Measurements from ENCODE around the gene FN3KRP. TPM values are rescaled to one million over a fixed set of nuclear protein-coding genes. Genes with fewer than 3 reads are reported as not detected.
A peak's percentile ranks its signal among the peaks of the same experiment; 100 is the strongest.

The FN3KRP gene
- total RNA-seq, 1 experiment from 2014 or later = 19.7 TPM

- ChIA-PET POLR2A (interaction anchor here (0.5 kb wide), 1 partner anchor 377 kb away, joined by 3 read pairs; no protein-coding TSS in a partner anchor), CTCF (interaction anchor here (0.6 to 2.0 kb wide), 17 partner anchors 12 to 307 kb away, joined by 3 to 13 read pairs (median 5); no protein-coding TSS in a partner anchor)
- no peak for ATAC-seq
- Mint-ChIP-seq H3K36me3 (no peaks in the 10 kb centered on the region), H3K27ac (no peak overlapping the region), H3K4me1 (peaks cover 4% of the 10 kb centered on the region), H3K9me3 (peaks cover 10% of the 10 kb centered on the region), H3K4me3 (no peak overlapping the region), H3K27me3 (ENCODE audit: low read depth) (no peaks in the 10 kb centered on the region)
- TF ChIP-seq CTCF (IDR thresholded peaks at IDR 0.05) (no peak), CDX4 (CRISPR knock-in tag; IDR thresholded peaks at IDR 0.05; ENCODE audit: borderline replicate concordance) (no peak), ATF1 (CRISPR knock-in tag; IDR thresholded peaks at IDR 0.05) (no peak), GABPB1 (CRISPR knock-in tag; IDR thresholded peaks at IDR 0.05) (no peak), ETV6 (CRISPR knock-in tag; IDR thresholded peaks at IDR 0.05) (no peak), ZNF423 (CRISPR knock-in tag; IDR thresholded peaks at IDR 0.05) (no peak), SP1 (CRISPR knock-in tag; conservative IDR thresholded peaks at IDR 0.05) (no peak), MXD4 (CRISPR knock-in tag; IDR thresholded peaks at IDR 0.05; ENCODE audit: borderline replicate concordance) (no peak), NFE2L1 (CRISPR knock-in tag; IDR thresholded peaks at IDR 0.05) (no peak), ELF4 (CRISPR knock-in tag; IDR thresholded peaks at IDR 0.05; ENCODE audit: low read depth) (no peak), PRRX2 (CRISPR knock-in tag; IDR thresholded peaks at IDR 0.05) (no peak)
- TF ChIP-seq, protein P1, sequence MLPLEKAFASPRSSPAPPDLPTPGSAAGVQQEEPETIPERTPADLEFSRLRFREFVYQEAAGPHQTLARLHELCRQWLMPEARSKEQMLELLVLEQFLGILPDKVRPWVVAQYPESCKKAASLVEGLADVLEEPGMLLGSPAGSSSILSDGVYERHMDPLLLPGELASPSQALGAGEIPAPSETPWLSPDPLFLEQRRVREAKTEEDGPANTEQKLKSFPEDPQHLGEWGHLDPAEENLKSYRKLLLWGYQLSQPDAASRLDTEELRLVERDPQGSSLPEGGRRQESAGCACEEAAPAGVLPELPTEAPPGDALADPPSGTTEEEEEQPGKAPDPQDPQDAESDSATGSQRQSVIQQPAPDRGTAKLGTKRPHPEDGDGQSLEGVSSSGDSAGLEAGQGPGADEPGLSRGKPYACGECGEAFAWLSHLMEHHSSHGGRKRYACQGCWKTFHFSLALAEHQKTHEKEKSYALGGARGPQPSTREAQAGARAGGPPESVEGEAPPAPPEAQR (CRISPR knock-in tag; IDR thresholded peaks at IDR 0.05) = no peak
- TF ChIP-seq, protein P2, sequence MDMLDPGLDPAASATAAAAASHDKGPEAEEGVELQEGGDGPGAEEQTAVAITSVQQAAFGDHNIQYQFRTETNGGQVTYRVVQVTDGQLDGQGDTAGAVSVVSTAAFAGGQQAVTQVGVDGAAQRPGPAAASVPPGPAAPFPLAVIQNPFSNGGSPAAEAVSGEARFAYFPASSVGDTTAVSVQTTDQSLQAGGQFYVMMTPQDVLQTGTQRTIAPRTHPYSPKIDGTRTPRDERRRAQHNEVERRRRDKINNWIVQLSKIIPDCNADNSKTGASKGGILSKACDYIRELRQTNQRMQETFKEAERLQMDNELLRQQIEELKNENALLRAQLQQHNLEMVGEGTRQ (CRISPR knock-in tag; IDR thresholded peaks at IDR 0.05) = no peak
- TF ChIP-seq, protein P3, sequence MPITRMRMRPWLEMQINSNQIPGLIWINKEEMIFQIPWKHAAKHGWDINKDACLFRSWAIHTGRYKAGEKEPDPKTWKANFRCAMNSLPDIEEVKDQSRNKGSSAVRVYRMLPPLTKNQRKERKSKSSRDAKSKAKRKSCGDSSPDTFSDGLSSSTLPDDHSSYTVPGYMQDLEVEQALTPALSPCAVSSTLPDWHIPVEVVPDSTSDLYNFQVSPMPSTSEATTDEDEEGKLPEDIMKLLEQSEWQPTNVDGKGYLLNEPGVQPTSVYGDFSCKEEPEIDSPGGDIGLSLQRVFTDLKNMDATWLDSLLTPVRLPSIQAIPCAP (CRISPR knock-in tag; IDR thresholded peaks at IDR 0.05) = no peak
- no peak for DNase-seq (ENCODE audit: low spot score)
Measured at GRCh38 chr17:82667668-82668000, 48.9 kb upstream of the FN3KRP start.

- peak overlapping the region; percentile 83; the same call in 1 of the 2 replicates for H3K27ac Mint-ChIP-seq
- no peak for DNase-seq (ENCODE audit: low spot score)
- POLR2A ChIA-PET = interaction anchor here (0.5 kb wide), 1 partner anchor 377 kb away, joined by 3 read pairs; no protein-coding TSS in a partner anchor
- no peak overlapping the region for H3K4me3 Mint-ChIP-seq
- H3K9me3 Mint-ChIP-seq = peaks cover 11% of the 10 kb centered on the region
- no peak; the same call in 1 of the 2 replicates for ATAC-seq
- peaks cover 4% of the 10 kb centered on the region for H3K4me1 Mint-ChIP-seq
- CTCF ChIA-PET = interaction anchor here (0.6 to 2.0 kb wide), 23 partner anchors 10 to 306 kb away, joined by 3 to 13 read pairs (median 6); no protein-coding TSS in a partner anchor
- no peaks in the 10 kb centered on the region for H3K36me3 Mint-ChIP-seq
- no peaks in the 10 kb centered on the region for H3K27me3 Mint-ChIP-seq (ENCODE audit: low read depth)
- TF ChIP-seq OVOL2 (CRISPR knock-in tag; IDR thresholded peaks at IDR 0.05; ENCODE audit: borderline replicate concordance) (no peak), GABPB1 (CRISPR knock-in tag; IDR thresholded peaks at IDR 0.05) (no peak), GRHL2 (CRISPR knock-in tag; IDR thresholded peaks at IDR 0.05; ENCODE audit: insufficient replicate concordance, severe bottlenecking) (no peak), GTF2I (CRISPR knock-in tag; conservative IDR thresholded peaks at IDR 0.05) (no peak), SMAD3 (CRISPR knock-in tag; IDR thresholded peaks at IDR 0.05; ENCODE audit: borderline replicate concordance) (no peak), ATF3 (CRISPR knock-in tag; conservative IDR thresholded peaks at IDR 0.05) (no peak), NFE2L1 (CRISPR knock-in tag; IDR thresholded peaks at IDR 0.05) (no peak), TCF7 (CRISPR knock-in tag; IDR thresholded peaks at IDR 0.05; ENCODE audit: low read depth) (no peak), TEAD1 (CRISPR knock-in tag; IDR thresholded peaks at IDR 0.05) (no peak), ZNF416 (CRISPR knock-in tag; IDR thresholded peaks at IDR 0.05) (no peak), FOXP1 (CRISPR knock-in tag; IDR thresholded peaks at IDR 0.05; ENCODE audit: borderline replicate concordance) (no peak), PRRX2 (CRISPR knock-in tag; IDR thresholded peaks at IDR 0.05) (no peak), FOXK1 (CRISPR knock-in tag; IDR thresholded peaks at IDR 0.05) (no peak), ZNF671 (CRISPR knock-in tag; IDR thresholded peaks at IDR 0.05) (no peak; the same call in 1 of the 2 replicates), ZNF219 (CRISPR knock-in tag; IDR thresholded peaks at IDR 0.05; ENCODE audit: borderline replicate concordance) (no peak), ZNF121 (CRISPR knock-in tag; IDR thresholded peaks at IDR 0.05) (no peak)
- TF ChIP-seq, protein P4, sequence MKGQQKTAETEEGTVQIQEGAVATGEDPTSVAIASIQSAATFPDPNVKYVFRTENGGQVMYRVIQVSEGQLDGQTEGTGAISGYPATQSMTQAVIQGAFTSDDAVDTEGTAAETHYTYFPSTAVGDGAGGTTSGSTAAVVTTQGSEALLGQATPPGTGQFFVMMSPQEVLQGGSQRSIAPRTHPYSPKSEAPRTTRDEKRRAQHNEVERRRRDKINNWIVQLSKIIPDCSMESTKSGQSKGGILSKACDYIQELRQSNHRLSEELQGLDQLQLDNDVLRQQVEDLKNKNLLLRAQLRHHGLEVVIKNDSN (CRISPR knock-in tag; IDR thresholded peaks at IDR 0.05) = no peak
- TF ChIP-seq, protein P5, sequence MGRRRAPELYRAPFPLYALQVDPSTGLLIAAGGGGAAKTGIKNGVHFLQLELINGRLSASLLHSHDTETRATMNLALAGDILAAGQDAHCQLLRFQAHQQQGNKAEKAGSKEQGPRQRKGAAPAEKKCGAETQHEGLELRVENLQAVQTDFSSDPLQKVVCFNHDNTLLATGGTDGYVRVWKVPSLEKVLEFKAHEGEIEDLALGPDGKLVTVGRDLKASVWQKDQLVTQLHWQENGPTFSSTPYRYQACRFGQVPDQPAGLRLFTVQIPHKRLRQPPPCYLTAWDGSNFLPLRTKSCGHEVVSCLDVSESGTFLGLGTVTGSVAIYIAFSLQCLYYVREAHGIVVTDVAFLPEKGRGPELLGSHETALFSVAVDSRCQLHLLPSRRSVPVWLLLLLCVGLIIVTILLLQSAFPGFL (CRISPR knock-in tag; IDR thresholded peaks at IDR 0.05; ENCODE audit: borderline replicate concordance) = no peak
Measured at GRCh38 chr17:82668024-82668630, 48.4 kb upstream of the FN3KRP start.

All from WTC11 (cell line).